ENCODE results near the gene CUEDC2.

Gene CUEDC2

GRCh38 chr10:102432162-102432950, at the start of gene CUEDC2:
Gene CUEDC2, minus strand, starts transcription at chr10:102432574. Its CDS starts 7,386 bp downstream, at chr10:102425188.
- peak; percentile 99 for DNase-seq

GRCh38 chr10:102480396-102480795, 48.0 kb upstream of the CUEDC2 start:
- no peak for DNase-seq

- no peak for DNase-seq
These were observed 47.3 kb upstream of the CUEDC2 start for GRCh38 chr10:102479651-102480050.

GRCh38 chr10:102476466-102477141, 44.2 kb upstream of the CUEDC2 start:
- DNase-seq = no peak

GRCh38 chr10:102475451-102476040, 43.2 kb upstream of the CUEDC2 start:
- DNase-seq = no peak

- peak in 1 of 2 experiments; percentile 9 for DNase-seq
These were observed 41.3 kb upstream of the CUEDC2 start for GRCh38 chr10:102473445-102474331.

GRCh38 chr10:102470579-102471546, 38.5 kb upstream of the CUEDC2 start:
- no peak for DNase-seq

GRCh38 chr10:102468683-102469082, 36.3 kb upstream of the CUEDC2 start:
- DNase-seq = no peak

GRCh38 chr10:102467971-102468438, 35.6 kb upstream of the CUEDC2 start:
- DNase-seq = no peak

- no peak for DNase-seq
These were observed 34.9 kb upstream of the CUEDC2 start for GRCh38 chr10:102467318-102467717.

GRCh38 chr10:102465466-102465865, 33.1 kb upstream of the CUEDC2 start:
- no peak for DNase-seq

GRCh38 chr10:102463983-102464382, 31.6 kb upstream of the CUEDC2 start:
- DNase-seq = no peak

- DNase-seq = no peak
These were observed 30.2 kb upstream of the CUEDC2 start for GRCh38 chr10:102462512-102463054.

GRCh38 chr10:102461187-102462054, 29.0 kb upstream of the CUEDC2 start:
- peak; percentile 94 to 95 for DNase-seq

GRCh38 chr10:102460836-102461186, 28.4 kb upstream of the CUEDC2 start:
- no peak for DNase-seq

GRCh38 chr10:102458656-102459055, 26.3 kb upstream of the CUEDC2 start:
- DNase-seq = no peak

GRCh38 chr10:102457591-102458150, 25.3 kb upstream of the CUEDC2 start:
- DNase-seq = no peak

- DNase-seq = no peak
These were observed 23.6 kb upstream of the CUEDC2 start for GRCh38 chr10:102455893-102456471.
